CD4-positive, alpha-beta T cell treated with Interleukin-2 at 100 ng/mL for 4 hours (primary cell): ENCODE data around the gene DPYSL5.

ENCODE experiments used
- DNase-seq: peaks from one replicate; pipeline ENCODE4 v3.0.0-alpha.2; 2020; ENCODE audit warnings: low spot score

DPYSL5 gene

GRCh38 chr2:26846334-26847306, 1.3 kb upstream of the DPYSL5 start:
- peak; percentile 56 for DNase-seq

- no peak for DNase-seq
Observed at GRCh38 chr2:26847307-26847654, 651 bp upstream of the DPYSL5 start.

- DNase-seq: no peak
Observed at GRCh38 chr2:26848336-26849055, 564 bp downstream of the DPYSL5 start.

GRCh38 chr2:26849056-26849999, 1.4 kb downstream of the DPYSL5 start:
- DNase-seq: no peak

- no peak for DNase-seq
Observed at GRCh38 chr2:26850000-26850431, 2.1 kb downstream of the DPYSL5 start.

GRCh38 chr2:26850505-26850904, 2.6 kb downstream of the DPYSL5 start:
- no peak for DNase-seq

- no peak for DNase-seq
Observed at GRCh38 chr2:26852405-26853306, 4.7 kb downstream of the DPYSL5 start.

- no peak for DNase-seq
Observed at GRCh38 chr2:26853751-26854150, 5.8 kb downstream of the DPYSL5 start.

GRCh38 chr2:26854283-26854827, 6.4 kb downstream of the DPYSL5 start:
- no peak for DNase-seq

GRCh38 chr2:26855466-26855865, 7.5 kb downstream of the DPYSL5 start:
- no peak for DNase-seq

- no peak for DNase-seq
Observed at GRCh38 chr2:26859622-26860021, 11.7 kb downstream of the DPYSL5 start.

- DNase-seq: no peak
Observed at GRCh38 chr2:26860211-26860850, 12.4 kb downstream of the DPYSL5 start.

- no peak for DNase-seq
Observed at GRCh38 chr2:26861610-26862224, 13.8 kb downstream of the DPYSL5 start.

GRCh38 chr2:26864226-26864625, 16.3 kb downstream of the DPYSL5 start:
- DNase-seq: no peak

- no peak for DNase-seq
Observed at GRCh38 chr2:26864646-26865045, 16.7 kb downstream of the DPYSL5 start.

- DNase-seq: no peak
Observed at GRCh38 chr2:26870585-26871095, 22.7 kb downstream of the DPYSL5 start.

GRCh38 chr2:26873286-26873983, 25.5 kb downstream of the DPYSL5 start:
- DNase-seq: no peak

- DNase-seq: no peak
Observed at GRCh38 chr2:26874514-26874913, 26.6 kb downstream of the DPYSL5 start.
